ENCODE data around the gene ALX4.

The ALX4 gene

DNA sequence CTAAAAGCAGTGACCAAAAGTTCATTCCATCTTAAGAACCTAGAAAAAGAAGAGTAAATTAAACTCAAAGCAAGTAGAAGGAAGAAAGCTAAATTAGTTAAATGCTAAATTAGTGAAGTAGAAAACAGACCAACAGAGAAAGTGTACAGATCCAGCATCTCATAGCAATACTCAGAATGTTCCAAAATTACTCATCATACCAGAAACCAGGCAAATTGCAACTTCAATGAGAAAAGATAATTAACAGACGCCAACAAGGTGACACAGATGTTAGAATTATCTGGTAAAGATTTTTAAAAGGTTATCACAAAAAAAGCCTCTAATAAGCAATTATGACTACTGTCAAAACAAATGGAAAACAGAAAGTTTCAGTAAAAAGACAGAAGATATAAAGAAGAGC is 96.8 kb downstream of the ALX4 start:
- DNase-seq (ENCODE audit: low read depth, low spot score): no peak
- TF ChIP-seq CTCF (IDR thresholded peaks at IDR 0.05; ENCODE audit: low read depth, low read length): no peak
- no peak overlapping the region for H3K4me3 ChIP-seq (ENCODE audit: low read depth, low read length)
- in situ Hi-C loops (cut with HindIII; ENCODE audit: low sequenced_read_pairs): no loop called here

DNA sequence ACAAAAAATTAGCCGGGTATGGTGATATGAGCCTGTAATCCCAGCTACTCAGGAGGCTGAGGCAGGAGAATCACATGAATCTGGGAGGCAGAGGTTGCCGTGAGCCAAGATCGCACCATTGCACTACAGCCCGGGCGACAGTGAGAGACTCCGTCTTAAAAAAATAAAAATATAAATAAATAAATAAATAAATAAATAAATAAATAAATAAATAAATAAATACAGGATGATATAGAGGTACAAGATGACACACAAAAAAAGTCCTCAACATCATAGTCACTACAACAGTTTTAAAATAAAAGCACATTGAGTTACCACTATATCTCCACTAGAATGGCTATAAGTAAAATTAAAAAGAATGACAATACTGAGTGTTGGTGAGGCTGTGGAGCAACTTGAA is 97.8 kb downstream of the ALX4 start:
- DNase-seq (ENCODE audit: low read depth, low spot score): no peak
- in situ Hi-C loops (cut with HindIII; ENCODE audit: low sequenced_read_pairs): no loop called here
- H3K4me3 ChIP-seq (ENCODE audit: low read depth, low read length): no peak overlapping the region
- TF ChIP-seq CTCF (IDR thresholded peaks at IDR 0.05; ENCODE audit: low read depth, low read length): no peak
